ENCODE measurements around the gene GJB3. TPM values are rescaled to one million over a fixed set of nuclear protein-coding genes. Genes with fewer than 3 reads are reported as not detected.

The GJB3 gene
- total and polyA plus RNA-seq, 9 of the 15 experiments (the other 6 are each of a cell fraction or from before 2014, with no cell fraction given) = not detected

GRCh38 chr1:34746101-34746500 is 34.9 kb upstream of the GJB3 start:
- intact Hi-C loops (cut with micrococcal nuclease) = no loop called here
- CTCF ChIA-PET (ENCODE audit: low intra/inter-chr PET ratio) = no interaction called here
- peaks cover 6 to 27% of the 10 kb centered on the region in 2 experiments; a peak in 3 of 5 replicates for H3K27me3 ChIP-seq (ENCODE audit: control insufficient read depth in 2 of 2, insufficient read depth in 2 of 2, low read length in 2 of 2)
- no peak overlapping the region for H2AFZ ChIP-seq (ENCODE audit: low read depth, low read length)
- no peak overlapping the region for H3K4me3 ChIP-seq
- no peaks in the 10 kb centered on the region for H3K4me1 ChIP-seq (replicated peaks in 1 of 2; ENCODE audit: control insufficient read depth in 2 of 2, insufficient read depth in 2 of 2, low read length in 2 of 2)
- H4K20me1 ChIP-seq (replicated peaks; ENCODE audit: control insufficient read depth, insufficient read depth, low read length) = peaks cover 11% of the 10 kb centered on the region
- no peaks in the 10 kb centered on the region for H3K79me2 ChIP-seq (ENCODE audit: control insufficient read depth, insufficient read depth, low read length)
- WGBS (ENCODE audit: insufficient coverage, low coverage, missing lambda C conversion rate) = 15% methylated on average over 4 of the region's 4 CpGs
- no peak overlapping the region for H3K27ac ChIP-seq (ENCODE audit: extremely low read depth, low read depth, low read length)
- DNase-seq (ENCODE audit: extremely low read depth in 1 of 4, low spot score in 3 of 4) (no peak), FAIRE-seq (no peak), ATAC-seq (no peak)
- no peak overlapping the region for H3K9ac ChIP-seq (ENCODE audit: insufficient read depth in 1 of 2, low read depth in 2 of 2, low read length in 2 of 2)
- in situ Hi-C loops (cut with MboI) = loop anchor here (10.0 kb wide), 1 partner anchor 1111 kb away; no protein-coding TSS in a partner anchor
- H3K9me3 ChIP-seq (replicated peaks; ENCODE audit: control insufficient read depth, insufficient read depth, low read depth, low read length) = no peaks in the 10 kb centered on the region
- H3K9me1 ChIP-seq (ENCODE audit: control insufficient read depth, insufficient read depth, low read length) = no peaks in the 10 kb centered on the region
- TF ChIP-seq ZFP36 (IDR thresholded peaks at IDR 0.05; ENCODE audit: low read depth, low read length, partially characterized antibody) = peak; percentile 87
- no peak for TF ChIP-seq CBFA2T2 (conservative IDR thresholded peaks at IDR 0.05)
- peak; percentile 94 for TF ChIP-seq RBM25 (IDR thresholded peaks at IDR 0.05; ENCODE audit: low read depth, low read length, severe bottlenecking)
- no peak for TF ChIP-seq ZFX (CRISPR knock-in tag; IDR thresholded peaks at IDR 0.05)
- 0 out of 4 replicates have a peak, but pooled peaks of 1 of the 2 experiments have one; percentile 33 for TF ChIP-seq KDM1A (IDR thresholded peaks at IDR 0.05)
- TF ChIP-seq HOMEZ (CRISPR knock-in tag; IDR thresholded peaks at IDR 0.05) = no peak
- TF ChIP-seq ATF2 (CRISPR knock-in tag; IDR thresholded peaks at IDR 0.05) = no peak
- peak; percentile 67 for TF ChIP-seq BCOR (IDR thresholded peaks at IDR 0.05)
- TF ChIP-seq ZNF512 (tag; IDR thresholded peaks at IDR 0.05) = no peak
- 0 out of 2 replicates have a peak, but pooled peaks have one; percentile 41 for TF ChIP-seq SMARCA5 (IDR thresholded peaks at IDR 0.05)
- TF ChIP-seq BACH1 (tag; IDR thresholded peaks at IDR 0.05) = no peak
- no peak for TF ChIP-seq NFXL1 (CRISPR knock-in tag; IDR thresholded peaks at IDR 0.05)
- POLR2A ChIA-PET = interaction anchor here (0.6 to 0.8 kb wide), 2 partner anchors 28 to 845 kb away, joined by 3 to 4 read pairs; no protein-coding TSS in a partner anchor
- H3K36me3 ChIP-seq (ENCODE audit: control insufficient read depth, insufficient read depth, low read length) = no peaks in the 10 kb centered on the region
- BruUV-seq (replicated peaks) = no TSS peak
- H3K4me2 ChIP-seq (ENCODE audit: insufficient read depth, low read length) = no peak overlapping the region

Measured in K562 (cell line).